NCI-H2196 treated with DMSO at 0.1 percent for 48 hours (cell line): ENCODE measurements around the gene B3GALT6.

ENCODE experiments used
- DNase-seq: peaks from one replicate; lab custom pipeline; 2025; ENCODE audit not compliant: unreplicated experiment; lab: John Stamatoyannopoulos, UW

B3GALT6 gene

GRCh38 chr1:1281533-1282321 lies 49.7 kb downstream of the B3GALT6 start:
- DNase-seq: peak; percentile 59

GRCh38 chr1:1282998-1283397 lies 51.0 kb downstream of the B3GALT6 start:
- DNase-seq: no peak

- no peak for DNase-seq
Measured at GRCh38 chr1:1283821-1284220, 51.8 kb downstream of the B3GALT6 start.
